GM18870 (cell line): ENCODE results near the gene PTDSS2.

Experiments
- ATAC-seq: cut with Tn5 transposase; IDR thresholded peaks from one replicate; pipeline ENCODE4 v1.9.1; 2021; ENCODE audit warnings: moderate library complexity; ENCODE audit not compliant: unreplicated experiment

Gene PTDSS2

GRCh38 chr11:488579-488978 is 38.5 kb downstream of the PTDSS2 start:
- no peak for ATAC-seq

- no peak for ATAC-seq
These were observed 38.9 kb downstream of the PTDSS2 start for GRCh38 chr11:488992-489391.

GRCh38 chr11:489610-490185 is 39.6 kb downstream of the PTDSS2 start:
- ATAC-seq = no peak

- no peak for ATAC-seq
These were observed 40.3 kb downstream of the PTDSS2 start for GRCh38 chr11:490186-490929.

GRCh38 chr11:490930-491260 is 40.8 kb downstream of the PTDSS2 start:
- ATAC-seq = no peak

GRCh38 chr11:491358-491757 is 41.3 kb downstream of the PTDSS2 start:
- ATAC-seq = no peak

GRCh38 chr11:492427-493226 is 42.5 kb downstream of the PTDSS2 start:
- no peak for ATAC-seq

- no peak for ATAC-seq
These were observed 44.9 kb downstream of the PTDSS2 start for GRCh38 chr11:494761-495536.

- ATAC-seq = no peak
These were observed 45.5 kb downstream of the PTDSS2 start for GRCh38 chr11:495537-495931.

- no peak for ATAC-seq
These were observed 46.9 kb downstream of the PTDSS2 start for GRCh38 chr11:496834-497564.

GRCh38 chr11:497565-498296 is 47.7 kb downstream of the PTDSS2 start:
- no peak for ATAC-seq

GRCh38 chr11:498297-499181 is 48.5 kb downstream of the PTDSS2 start:
- no peak for ATAC-seq

GRCh38 chr11:499201-500076 is 49.4 kb downstream of the PTDSS2 start:
- no peak for ATAC-seq

GRCh38 chr11:501001-501682 is 51.1 kb downstream of the PTDSS2 start:
- no peak for ATAC-seq

GRCh38 chr11:501683-502287 is 51.7 kb downstream of the PTDSS2 start:
- no peak for ATAC-seq

- ATAC-seq = no peak
These were observed 52.5 kb downstream of the PTDSS2 start for GRCh38 chr11:502288-503178.
